ENCODE results near the gene C2orf42.

GRCh38 chr2:70123829-70124116, 67.0 kb downstream of the C2orf42 start:
- TF ChIP-seq BHLHE40 (IDR thresholded peaks at IDR 0.05; ENCODE audit: borderline replicate concordance) (no peak), FOXK2 (IDR thresholded peaks at IDR 0.05) (no peak), CTBP1 (IDR thresholded peaks at IDR 0.05; ENCODE audit: borderline replicate concordance) (no peak), FOXA1 (IDR thresholded peaks at IDR 0.05) (no peak)

Data from HEK293T (cell line).